HepG2 (cell line): ENCODE measurements around the gene SYCE3. TPM values are rescaled to one million over a fixed set of nuclear protein-coding genes. Genes with fewer than 3 reads are reported as not detected.

Experiments
- AKAP8 ChIP-seq: sonication (generic); formaldehyde crosslinking; IDR thresholded peaks from 2 replicates; pipeline ENCODE4 v1.5.1; 2020; ENCODE audit warnings: mild to moderate bottlenecking, missing genetic modification reagents
- EZH2 ChIP-seq: conservative IDR thresholded peaks from 2 replicates; pipeline ENCODE4 v1.6.1; 2012; ENCODE audit warnings: mild to moderate bottlenecking, low read depth, low read length, moderate library complexity
- FOXA1 ChIP-seq, 2 experiments: fragments of 450-650 bp in 1 of 2; sonication (generic) in 1 of 2; formaldehyde crosslinking in 1 of 2; IDR thresholded peaks; 2 replicates each; pipeline versions ENCODE4 v1.4.0 to v1.6.1; 2016 to 2020; ENCODE audit warnings: missing genetic modification reagents in 1 of 2
- GABPB1 ChIP-seq: IDR thresholded peaks from 2 replicates; pipeline ENCODE4 v1.6.1; 2016; ENCODE audit warnings: mild to moderate bottlenecking, missing genetic modification reagents, moderate library complexity, missing compliant biosample characterization
- KMT2B ChIP-seq: IDR thresholded peaks from 2 replicates; pipeline ENCODE4 v1.6.1; 2016; ENCODE audit warnings: missing genetic modification reagents, missing compliant biosample characterization
- MEF2D ChIP-seq: sonication (generic); formaldehyde crosslinking; IDR thresholded peaks from 2 replicates; pipeline ENCODE4 v1.5.1; 2020; ENCODE audit warnings: mild to moderate bottlenecking, missing genetic modification reagents
- MTERF4 ChIP-seq: sonication (generic); formaldehyde crosslinking; IDR thresholded peaks from 2 replicates; pipeline ENCODE4 v1.8.0; 2023; ENCODE audit warnings: mild to moderate bottlenecking, missing genetic modification reagents
- PITX1 ChIP-seq: sonication (generic); formaldehyde crosslinking; IDR thresholded peaks from 2 replicates; pipeline ENCODE4 v1.5.1; 2020; ENCODE audit warnings: mild to moderate bottlenecking, missing genetic modification reagents
- RBFOX2 ChIP-seq: fragments of 200-400 bp; formaldehyde crosslinking; IDR thresholded peaks from 2 replicates; pipeline ENCODE4 v1.6.1; 2017; ENCODE audit warnings: low read depth, mild to moderate bottlenecking, low read length
- THYN1 ChIP-seq: sonication (generic); formaldehyde crosslinking; IDR thresholded peaks from 2 replicates; pipeline ENCODE4 v1.8.1; 2023; ENCODE audit warnings: low read depth, mild to moderate bottlenecking, moderate library complexity, missing genetic modification reagents, borderline replicate concordance
- ZBTB10 ChIP-seq: sonication (generic); formaldehyde crosslinking; IDR thresholded peaks from 2 replicates; pipeline ENCODE4 v1.4.0; 2020; ENCODE audit warnings: missing genetic modification reagents, borderline replicate concordance
- ZEB1 ChIP-seq: IDR thresholded peaks from 2 replicates; pipeline ENCODE4 v1.6.1; 2012; ENCODE audit warnings: mild to moderate bottlenecking, low read depth, inconsistent platforms; ENCODE audit not compliant: insufficient replicate concordance
- ZNF264 ChIP-seq: sonication (generic); formaldehyde crosslinking; IDR thresholded peaks from 2 replicates; pipeline ENCODE4 v1.4.0; 2020; ENCODE audit warnings: missing genetic modification reagents
- ZNF350 ChIP-seq: sonication (generic); formaldehyde crosslinking; IDR thresholded peaks from 2 replicates; pipeline ENCODE4 v1.4.0; 2020; ENCODE audit warnings: mild to moderate bottlenecking, low read depth, missing genetic modification reagents, borderline replicate concordance
- ZNF552 ChIP-seq: sonication (generic); formaldehyde crosslinking; IDR thresholded peaks from 2 replicates; pipeline ENCODE4 v1.9.0; 2022; ENCODE audit warnings: missing genetic modification reagents, mild to moderate bottlenecking, borderline replicate concordance
- ZNF740 ChIP-seq: sonication (generic); formaldehyde crosslinking; IDR thresholded peaks from 2 replicates; pipeline ENCODE4 v1.4.0; 2020; ENCODE audit warnings: missing genetic modification reagents
- ZNF788 ChIP-seq: sonication (generic); formaldehyde crosslinking; IDR thresholded peaks from 2 replicates; pipeline ENCODE4 v1.5.0; 2020; ENCODE audit warnings: mild to moderate bottlenecking, missing genetic modification reagents, borderline replicate concordance
- ZNF792 ChIP-seq: IDR thresholded peaks from 2 replicates; pipeline ENCODE4 v1.6.1; 2016
- ZSCAN12 ChIP-seq: sonication (generic); formaldehyde crosslinking; IDR thresholded peaks from 2 replicates; pipeline ENCODE4 v1.9.0; 2021; ENCODE audit warnings: mild to moderate bottlenecking, missing genetic modification reagents
- polyA plus RNA-seq, 8 experiments: library from polyadenylated mRNA; depleted of rRNA in 3 of 8; stranded (reverse) in 7 of 8; unstranded in 1 of 8; fragments of >200 nt; fragmentation: Illumina TruSeq in 4 of 8; extraction: Trizol in 4 of 8; gene quantifications; 2 replicates each; pipeline versions ENCODE4 v1.2.1 to v1.2.3, GENCODE V29; 2011 to 2016; ENCODE audit warnings: low read depth in 4 of 8, missing spikeins in 1 of 8, mixed read lengths in 1 of 8; ENCODE audit not compliant: insufficient read depth in 1 of 8
- total RNA-seq, 5 experiments: library from RNA; depleted of rRNA; stranded (reverse); fragments of >200 nt; fragmentation: Illumina TruSeq; extraction: Trizol; gene quantifications; 2 replicates each; pipeline ENCODE4 v1.2.3, GENCODE V29; 2016; ENCODE audit warnings: low read depth in 1 of 5
- TF ChIP-seq, protein P1 (sequence below): IDR thresholded peaks from 2 replicates; pipeline ENCODE4 v1.6.1; 2012; ENCODE audit warnings: inconsistent platforms
- TF ChIP-seq, protein P2 (sequence below): sonication (generic); formaldehyde crosslinking; IDR thresholded peaks from 2 replicates; pipeline ENCODE4 v1.9.0; 2021; ENCODE audit warnings: missing genetic modification reagents, borderline replicate concordance

SYCE3 gene
- total and polyA plus RNA-seq, 2 of the 13 experiments (the other 11 are each of a cell fraction or from before 2014, with no cell fraction given), result not detected

- TF ChIP-seq PITX1 (CRISPR knock-in tag) (no peak; the same call in 1 of the 2 replicates), KMT2B (peak; percentile 89), ZNF740 (CRISPR knock-in tag) (0 out of 2 replicates have a peak, but pooled peaks have one; percentile 22), ZNF792 (CRISPR knock-in tag) (0 out of 2 replicates have a peak, but pooled peaks have one; percentile 32), MEF2D (CRISPR knock-in tag) (0 out of 2 replicates have a peak, but pooled peaks have one; percentile 36), ZNF264 (peak; percentile 30; the same call in 1 of the 2 replicates), EZH2 (no peak), ZNF552 (CRISPR knock-in tag) (no peak), RBFOX2 (peak; percentile 79), ZBTB10 (CRISPR knock-in tag) (no peak), AKAP8 (CRISPR knock-in tag) (no peak), GABPB1 (CRISPR knock-in tag) (peak; percentile 94), ZSCAN12 (no peak), ZNF350 (CRISPR knock-in tag) (no peak), ZNF788 (peak; percentile 79; the same call in 1 of the 2 replicates), MTERF4 (CRISPR knock-in tag) (no peak), ZEB1 (no peak), FOXA1 (IDR thresholded peaks at IDR 0.05) (no peak), FOXA1 (CRISPR knock-in tag; IDR thresholded peaks at IDR 0.05) (no peak), THYN1 (no peak)
- TF ChIP-seq, protein P1, sequence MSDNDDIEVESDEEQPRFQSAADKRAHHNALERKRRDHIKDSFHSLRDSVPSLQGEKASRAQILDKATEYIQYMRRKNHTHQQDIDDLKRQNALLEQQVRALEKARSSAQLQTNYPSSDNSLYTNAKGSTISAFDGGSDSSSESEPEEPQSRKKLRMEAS, result peak; percentile 74
- TF ChIP-seq, protein P2, sequence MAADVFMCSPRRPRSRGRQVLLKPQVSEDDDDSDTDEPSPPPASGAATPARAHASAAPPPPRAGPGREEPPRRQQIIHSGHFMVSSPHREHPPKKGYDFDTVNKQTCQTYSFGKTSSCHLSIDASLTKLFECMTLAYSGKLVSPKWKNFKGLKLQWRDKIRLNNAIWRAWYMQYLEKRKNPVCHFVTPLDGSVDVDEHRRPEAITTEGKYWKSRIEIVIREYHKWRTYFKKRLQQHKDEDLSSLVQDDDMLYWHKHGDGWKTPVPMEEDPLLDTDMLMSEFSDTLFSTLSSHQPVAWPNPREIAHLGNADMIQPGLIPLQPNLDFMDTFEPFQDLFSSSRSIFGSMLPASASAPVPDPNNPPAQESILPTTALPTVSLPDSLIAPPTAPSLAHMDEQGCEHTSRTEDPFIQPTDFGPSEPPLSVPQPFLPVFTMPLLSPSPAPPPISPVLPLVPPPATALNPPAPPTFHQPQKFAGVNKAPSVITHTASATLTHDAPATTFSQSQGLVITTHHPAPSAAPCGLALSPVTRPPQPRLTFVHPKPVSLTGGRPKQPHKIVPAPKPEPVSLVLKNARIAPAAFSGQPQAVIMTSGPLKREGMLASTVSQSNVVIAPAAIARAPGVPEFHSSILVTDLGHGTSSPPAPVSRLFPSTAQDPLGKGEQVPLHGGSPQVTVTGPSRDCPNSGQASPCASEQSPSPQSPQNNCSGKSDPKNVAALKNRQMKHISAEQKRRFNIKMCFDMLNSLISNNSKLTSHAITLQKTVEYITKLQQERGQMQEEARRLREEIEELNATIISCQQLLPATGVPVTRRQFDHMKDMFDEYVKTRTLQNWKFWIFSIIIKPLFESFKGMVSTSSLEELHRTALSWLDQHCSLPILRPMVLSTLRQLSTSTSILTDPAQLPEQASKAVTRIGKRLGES, result no peak
These were observed 54.5 kb downstream of the SYCE3 start, which contains the start of gene NCAPH2 (continued) for GRCh38 chr22:50507991-50508884.
